H7 (cell line): Measurements from ENCODE around the gene DNAJB5. TPM values are rescaled to one million over a fixed set of nuclear protein-coding genes. Genes with fewer than 3 reads are reported as not detected.

Experiments
- DNase-seq: peaks from one replicate; pipeline ENCODE4 v3.0.0; 2012
- H3K27me3 ChIP-seq: 2 replicates; pipeline ENCODE4 v1.6.0; 2011; ENCODE audit warnings: mild to moderate bottlenecking, low read length; ENCODE audit not compliant: control insufficient read depth, insufficient read depth
- H3K36me3 ChIP-seq: replicated peaks from 2 replicates; pipeline ENCODE4 v1.5.1; 2011; ENCODE audit warnings: low read length; ENCODE audit not compliant: control insufficient read depth, insufficient read depth
- H3K4me3 ChIP-seq: 2 replicates; pipeline ENCODE4 v1.5.1; 2011; ENCODE audit warnings: low read depth, mild to moderate bottlenecking, control low read depth, low read length, moderate library complexity; ENCODE audit not compliant: insufficient read depth
- total RNA-seq: library from RNA; depleted of rRNA; stranded (reverse); fragments of >200 nt; shearing (Covaris generic); gene quantifications from 2 replicates; pipeline ENCODE4 v1.2.3, GENCODE V29; 2014

DNAJB5 gene
- total RNA-seq, 1 experiment from 2014 or later = 51.2 TPM

GRCh38 chr9:34971146-34971811 is 18.3 kb upstream of the DNAJB5 start:
- no peak overlapping the region for H3K4me3 ChIP-seq
- H3K27me3 ChIP-seq = no peaks in the 10 kb centered on the region
- H3K36me3 ChIP-seq = no peaks in the 10 kb centered on the region
- no peak for DNase-seq

DNA sequence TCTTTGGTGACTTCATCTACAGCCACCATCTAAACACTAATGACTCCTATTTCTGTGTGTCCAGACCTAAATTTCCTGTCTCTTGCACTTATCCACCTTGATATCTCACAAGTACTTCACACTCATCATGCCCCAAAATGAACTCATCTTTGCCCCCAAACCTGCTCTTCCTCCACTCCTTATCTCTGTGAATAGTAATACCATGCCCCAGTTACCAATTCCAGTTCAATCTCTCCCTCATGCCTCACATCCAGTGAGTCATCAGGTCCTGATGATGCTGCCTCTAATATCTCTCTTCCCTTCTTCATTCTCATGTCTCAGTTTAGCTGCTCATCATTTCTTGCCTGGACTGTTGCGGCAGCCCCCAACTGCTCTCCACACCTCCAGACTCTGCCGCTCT is 14.9 kb upstream of the DNAJB5 start:
- Histone ChIP-seq H3K27me3 (no peaks in the 10 kb centered on the region), H3K36me3 (no peaks in the 10 kb centered on the region), H3K4me3 (no peak overlapping the region)
- DNase-seq = no peak

DNA sequence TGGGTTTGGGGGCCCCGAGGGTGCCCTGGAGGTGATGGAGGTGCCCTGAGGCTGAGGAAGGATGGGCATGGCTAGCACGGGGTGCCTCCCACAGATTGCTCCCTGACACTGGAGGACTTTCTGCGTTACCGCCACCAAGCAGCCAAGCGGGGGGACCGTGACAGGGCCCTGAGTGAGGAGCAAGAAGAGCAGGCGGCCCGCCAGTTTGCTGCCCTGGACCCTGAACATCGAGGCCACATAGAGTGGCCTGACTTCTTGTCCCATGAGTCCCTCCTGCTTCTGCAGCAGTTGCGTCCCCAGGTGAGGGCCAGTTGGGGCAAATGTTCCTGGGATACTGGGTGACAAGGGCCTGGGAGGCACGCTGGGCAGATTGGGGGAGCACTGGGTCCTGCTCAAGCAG is 13.1 kb upstream of the DNAJB5 start:
- no peak for DNase-seq
- Histone ChIP-seq H3K4me3 (no peak overlapping the region), H3K36me3 (no peaks in the 10 kb centered on the region), H3K27me3 (no peaks in the 10 kb centered on the region)

GRCh38 chr9:34976992-34977391 is 12.6 kb upstream of the DNAJB5 start:
- no peaks in the 10 kb centered on the region for H3K36me3 ChIP-seq
- no peak for DNase-seq
- H3K27me3 ChIP-seq = no peaks in the 10 kb centered on the region
- no peak overlapping the region for H3K4me3 ChIP-seq

GRCh38 chr9:34980181-34980761 is 9.3 kb upstream of the DNAJB5 start:
- H3K4me3 ChIP-seq = no peak overlapping the region
- no peaks in the 10 kb centered on the region for H3K27me3 ChIP-seq
- DNase-seq = no peak
- H3K36me3 ChIP-seq = no peaks in the 10 kb centered on the region

DNA sequence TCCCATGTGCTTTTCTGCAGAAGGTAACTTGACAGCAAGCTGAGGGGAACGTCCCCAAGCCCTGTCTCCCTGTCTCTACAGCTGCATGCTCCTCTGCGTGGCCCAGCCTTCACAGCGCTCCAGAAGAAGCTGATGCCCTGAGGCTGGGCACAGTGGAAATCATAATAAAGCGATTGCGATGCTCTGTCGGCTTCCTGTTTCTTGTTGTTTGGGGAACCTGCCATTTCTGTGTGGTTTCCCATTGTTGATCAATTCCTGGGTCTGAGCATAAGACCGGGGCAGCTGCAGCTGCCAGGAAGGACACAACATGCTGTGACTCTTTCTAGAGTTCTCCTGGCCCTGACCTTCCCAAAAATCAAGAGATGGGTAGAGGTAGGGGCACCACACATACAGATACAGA is 7.2 kb upstream of the DNAJB5 start:
- H3K4me3 ChIP-seq = no peak overlapping the region

GRCh38 chr9:34983209-34983608 is 6.3 kb upstream of the DNAJB5 start:
- H3K27me3 ChIP-seq = no peaks in the 10 kb centered on the region
- H3K36me3 ChIP-seq = no peaks in the 10 kb centered on the region
- no peak overlapping the region for H3K4me3 ChIP-seq
- no peak for DNase-seq

More for the DNA sequence above, 7.2 kb upstream of the DNAJB5 start:
- H3K36me3 ChIP-seq = no peaks in the 10 kb centered on the region
- H3K27me3 ChIP-seq = no peaks in the 10 kb centered on the region
- DNase-seq = no peak

DNA sequence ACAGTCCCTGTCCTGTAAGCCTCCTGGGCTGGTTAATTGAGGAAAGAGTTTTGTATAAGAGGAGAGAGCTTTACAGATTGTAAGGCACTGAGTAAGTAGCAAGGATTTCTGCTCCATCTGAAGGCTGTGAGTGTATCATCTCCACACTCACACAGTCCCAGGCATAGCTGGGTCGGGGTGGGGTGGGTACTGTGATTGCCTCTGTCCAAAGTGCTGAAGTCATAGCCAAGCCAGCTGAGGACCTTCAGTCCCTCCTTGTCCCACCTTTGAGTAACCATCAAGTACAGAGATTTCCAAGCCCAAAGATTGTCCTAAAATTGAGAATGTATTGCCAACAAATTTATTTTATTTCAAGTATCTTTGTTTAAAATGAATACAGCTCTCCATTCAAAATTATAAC is 5.5 kb upstream of the DNAJB5 start:
- Histone ChIP-seq H3K36me3 (no peaks in the 10 kb centered on the region), H3K4me3 (no peak overlapping the region), H3K27me3 (no peaks in the 10 kb centered on the region)
- peak; percentile 76 for DNase-seq

- Histone ChIP-seq H3K4me3 (no peak overlapping the region), H3K36me3 (no peaks in the 10 kb centered on the region), H3K27me3 (no peaks in the 10 kb centered on the region)
- DNase-seq = peak; percentile 69
These were observed 4.1 kb upstream of the DNAJB5 start for GRCh38 chr9:34985311-34985899.

DNA sequence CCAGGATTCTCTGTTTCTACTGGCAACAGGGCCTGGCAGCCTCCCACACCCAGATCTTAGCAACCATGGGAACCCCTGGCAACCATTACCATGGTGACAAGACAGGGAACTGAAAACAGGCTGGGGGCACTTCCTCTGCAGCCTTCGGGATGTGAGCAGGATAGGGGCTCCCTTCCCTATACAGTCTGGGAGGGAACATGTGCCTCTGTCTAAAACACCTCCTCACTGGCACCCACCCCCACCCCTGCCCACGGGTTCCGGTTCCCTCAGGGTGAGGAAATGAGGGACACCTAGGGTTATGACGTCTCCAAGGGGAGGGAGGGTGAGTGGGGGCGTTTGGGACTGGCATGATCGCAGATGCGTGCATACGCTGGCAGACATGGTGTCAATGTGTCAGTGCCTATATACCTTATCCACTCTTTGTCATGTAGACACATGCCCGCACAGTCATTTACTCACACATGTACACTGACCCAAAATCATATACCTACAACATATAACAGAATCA is 3.0 kb upstream of the DNAJB5 start:
- DNase-seq = peak; percentile 41
- no peaks in the 10 kb centered on the region for H3K36me3 ChIP-seq
- no peaks in the 10 kb centered on the region for H3K27me3 ChIP-seq
- H3K4me3 ChIP-seq = no peak overlapping the region

DNA sequence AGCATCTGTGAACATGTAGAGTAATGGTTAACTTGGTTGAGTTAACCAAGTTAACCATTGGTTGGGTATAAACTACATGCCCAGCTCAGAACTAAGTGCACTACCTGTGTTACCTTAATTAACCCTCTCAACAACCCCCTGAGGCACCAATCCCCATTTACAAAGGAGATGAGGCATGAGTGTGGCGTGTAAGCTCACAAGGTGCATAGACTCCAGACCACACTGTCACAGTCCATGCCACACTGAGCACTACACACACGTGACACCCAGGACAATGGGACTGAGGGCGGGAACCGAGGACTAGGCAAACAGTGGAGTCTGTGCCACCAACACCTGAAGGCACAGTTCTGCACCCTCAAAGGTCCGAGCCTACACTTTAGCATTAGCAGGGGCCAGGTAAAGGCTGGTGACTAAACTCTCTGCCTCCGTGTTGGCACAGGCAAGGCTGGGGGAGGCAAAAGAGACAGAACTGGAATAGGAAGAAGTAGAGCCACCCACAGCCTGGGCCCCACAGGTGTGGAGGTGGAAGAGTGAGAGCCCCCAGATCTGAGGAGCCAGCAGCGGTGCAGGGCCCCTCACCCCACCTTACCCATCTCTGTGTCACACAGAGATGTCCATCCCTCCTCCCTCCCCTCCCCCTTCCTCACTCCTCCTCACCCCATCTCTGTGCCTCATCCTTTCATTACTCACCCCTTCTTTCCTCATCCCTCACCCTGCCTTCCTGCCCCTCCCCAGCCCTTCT is 2.2 kb upstream of the DNAJB5 start:
- DNase-seq = no peak
- Histone ChIP-seq H3K27me3 (no peaks in the 10 kb centered on the region), H3K4me3 (no peak overlapping the region), H3K36me3 (no peaks in the 10 kb centered on the region)

- H3K4me3 ChIP-seq = peak overlapping the region; percentile 65
- peak; percentile 57 for DNase-seq
- no peaks in the 10 kb centered on the region; the same call in 1 of the 2 replicates for H3K36me3 ChIP-seq
- H3K27me3 ChIP-seq = no peaks in the 10 kb centered on the region
These were observed 1.1 kb upstream of the DNAJB5 start for GRCh38 chr9:34988218-34989002.

GRCh38 chr9:34989946-34990635 is 546 bp downstream of the DNAJB5 start:
- no peaks in the 10 kb centered on the region for H3K27me3 ChIP-seq
- peaks cover 4% of the 10 kb centered on the region for H3K36me3 ChIP-seq
- peak overlapping the region; percentile 86 for H3K4me3 ChIP-seq
- peak; percentile 97 for DNase-seq
